Esophagus muscularis mucosa (tissue), 4 donors: Measurements from ENCODE around the gene ATG14. TPM values are rescaled to one million over a fixed set of nuclear protein-coding genes. Genes with fewer than 3 reads are reported as not detected.
"Not testable (repeated sequence)": the region's sequence is repeated elsewhere in the genome, so short reads cannot be mapped to it uniquely, and the experiment has no call there.

ENCODE experiments used
- DNase-seq: peaks from one replicate; pipeline ENCODE4 v3.0.0-alpha.2; 2017; ENCODE audit errors: extremely low spot score
- H3K27ac ChIP-seq, 4 donors: fragments of 200-600 bp; sonication (generic); replicated peaks in 1 of 4; 1 replicate in 3 of 4; 2 replicates in 1 of 4; pipeline ENCODE4 v1.5.1; 2016 to 2019; ENCODE audit warnings: mild to moderate bottlenecking in 1 of 4
- H3K27me3 ChIP-seq, 4 donors: fragments of 200-600 bp; sonication (generic); one replicate each; pipeline versions ENCODE4 v1.5.1 to v1.6.0; 2016 to 2019
- H3K36me3 ChIP-seq, 4 donors: fragments of 200-600 bp; sonication (generic); one replicate each; pipeline ENCODE4 v1.5.1; 2016 to 2019
- H3K4me1 ChIP-seq, 4 donors: fragments of 200-600 bp; sonication (generic); one replicate each; pipeline ENCODE4 v1.5.1; 2016 to 2019
- H3K4me3 ChIP-seq, 4 donors: fragments of 200-600 bp; sonication (generic); 1 replicate in 2 of 4; 2 replicates in 2 of 4; pipeline ENCODE4 v1.5.1; 2016 to 2019; ENCODE audit warnings: mild to moderate bottlenecking in 4 of 4, moderate library complexity in 1 of 4
- H3K9me3 ChIP-seq, 4 donors: fragments of 200-600 bp; sonication (generic); 1 replicate in 3 of 4; 2 replicates in 1 of 4; pipeline ENCODE4 v1.5.1; 2016 to 2019
- CTCF ChIP-seq, 3 experiments: fragments of 200-600 bp in 2 of 3; fragments of 450-650 bp in 1 of 3; sonication (generic) in 2 of 3; IDR thresholded peaks; one replicate each; pipeline ENCODE4 v1.5.1; 2017 to 2019; ENCODE audit warnings: antibody characterized with exemption in 3 of 3, mild to moderate bottlenecking in 2 of 3, moderate library complexity in 1 of 3
- EP300 ChIP-seq: sonication (generic); formaldehyde crosslinking; IDR thresholded peaks from one replicate; pipeline ENCODE4 v1.6.1; 2017; ENCODE audit warnings: antibody characterized with exemption
- POLR2A ChIP-seq: fragments of 450-650 bp; IDR thresholded peaks from one replicate; pipeline ENCODE4 v1.6.1; 2017; ENCODE audit warnings: antibody characterized with exemption, moderate library complexity, mild to moderate bottlenecking, low read depth
- POLR2AphosphoS5 ChIP-seq, 2 donors: sonication (generic); formaldehyde crosslinking; IDR thresholded peaks; one replicate each; pipeline ENCODE4 v1.6.1; 2017; ENCODE audit warnings: antibody characterized with exemption in 2 of 2
- WGBS: methylation state at CpG from one replicate; pipeline ENCODE4 v1.1.5; 2018; 5-methylcytosine and 5-hydroxymethylcytosine counted together
- intact Hi-C: fragments of 100-400 bp; cut with DNase I; formaldehyde crosslinking; loops from one replicate; pipeline ENCODE4 v1.15.1; 2023
- total RNA-seq, 4 donors: library from RNA; depleted of rRNA; stranded (reverse); fragments of >200 nt; gene quantifications; one replicate each; pipeline versions ENCODE4 v1.1.0 to v1.2.1, GENCODE V29; 2016

The ATG14 gene
- total RNA-seq, 4 donors from 2014 or later: 13.2 to 19.5 (median 15.4) TPM

DNA sequence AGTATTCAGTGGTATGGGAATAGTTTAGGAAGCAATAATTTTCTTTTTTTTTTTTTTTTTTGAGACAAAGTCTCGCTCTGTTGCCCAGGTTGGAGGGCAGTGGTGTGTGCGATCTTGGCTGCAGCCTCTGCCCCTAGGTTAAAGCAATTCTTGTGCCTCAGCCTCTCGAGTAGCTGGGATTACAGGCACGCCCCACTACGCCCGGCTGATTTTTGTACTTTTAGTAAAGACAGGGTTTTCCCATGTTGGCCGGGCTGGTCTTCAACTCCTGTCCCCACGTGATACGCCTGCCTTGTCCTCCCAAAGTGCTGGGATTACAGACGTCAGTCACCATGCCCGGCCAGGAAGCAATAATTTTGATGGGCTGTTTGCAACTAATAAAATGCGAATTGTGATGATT lies 62.1 kb downstream of the ATG14 start:
- no peak overlapping the region for H3K4me3 ChIP-seq
- H3K9me3 ChIP-seq: no peaks in the 10 kb centered on the region
- 89% methylated on average over 12 of the region's 12 CpGs for WGBS
- intact Hi-C loops: no loop called here
- peaks cover 8 to 38% (median 26%) of the 10 kb centered on the region in 4 donors for H3K36me3 ChIP-seq
- no peaks in the 10 kb centered on the region for H3K27me3 ChIP-seq
- no peak for TF ChIP-seq POLR2A
- no peak for TF ChIP-seq CTCF (IDR thresholded peaks at IDR 0.05)
- TF ChIP-seq EP300: no peak
- no peak for TF ChIP-seq POLR2AphosphoS5 (IDR thresholded peaks at IDR 0.05)
- peaks cover 7 to 12% (median 8%) of the 10 kb centered on the region in 4 donors for H3K4me1 ChIP-seq
- H3K27ac ChIP-seq: no peak overlapping the region
- no peak for DNase-seq

DNA sequence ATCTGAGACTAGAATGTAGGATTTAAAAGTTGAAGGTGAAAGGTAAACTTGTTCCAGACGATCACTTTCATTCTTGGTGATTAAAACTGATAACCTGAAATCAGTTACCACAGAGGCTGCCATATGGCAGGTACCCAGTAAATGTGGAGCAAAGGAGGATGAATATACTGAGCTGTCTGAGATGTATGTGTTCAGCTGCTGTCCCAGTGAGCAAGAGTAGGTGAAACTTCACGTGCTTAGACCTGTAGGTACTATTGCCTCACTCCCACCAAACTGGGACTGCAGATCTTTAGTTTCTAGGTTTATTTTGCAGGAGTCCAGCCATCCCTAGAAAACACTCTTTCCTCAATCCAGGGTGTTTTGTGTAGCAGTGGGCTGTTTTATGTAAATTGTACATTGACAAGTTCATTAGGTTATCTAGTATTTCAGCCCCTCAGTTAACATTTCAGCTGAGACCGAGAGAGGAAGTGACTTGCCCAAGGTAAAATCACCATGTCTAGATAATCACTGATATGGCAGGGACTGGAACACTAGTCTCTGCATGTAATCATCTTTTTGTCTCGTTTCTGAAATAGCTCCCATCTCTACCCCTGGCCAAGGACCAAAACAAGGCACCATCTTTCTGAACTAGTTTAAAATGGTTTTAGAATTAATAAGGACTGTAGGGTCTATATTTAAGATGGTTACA lies 62.7 kb downstream of the ATG14 start:
- DNase-seq: peak; percentile 34
- Histone ChIP-seq H3K27me3 (no peaks in the 10 kb centered on the region), H3K4me1 (peaks cover 6 to 12% (median 7%) of the 10 kb centered on the region in 4 donors), H3K27ac (no peak overlapping the region), H3K9me3 (no peaks in the 10 kb centered on the region), H3K4me3 (no peak overlapping the region), H3K36me3 (peaks cover 8 to 33% (median 26%) of the 10 kb centered on the region in 4 donors)
- 82% methylated on average over 4 of the region's 4 CpGs for WGBS
- no peak for TF ChIP-seq POLR2A
- intact Hi-C loops: no loop called here

DNA sequence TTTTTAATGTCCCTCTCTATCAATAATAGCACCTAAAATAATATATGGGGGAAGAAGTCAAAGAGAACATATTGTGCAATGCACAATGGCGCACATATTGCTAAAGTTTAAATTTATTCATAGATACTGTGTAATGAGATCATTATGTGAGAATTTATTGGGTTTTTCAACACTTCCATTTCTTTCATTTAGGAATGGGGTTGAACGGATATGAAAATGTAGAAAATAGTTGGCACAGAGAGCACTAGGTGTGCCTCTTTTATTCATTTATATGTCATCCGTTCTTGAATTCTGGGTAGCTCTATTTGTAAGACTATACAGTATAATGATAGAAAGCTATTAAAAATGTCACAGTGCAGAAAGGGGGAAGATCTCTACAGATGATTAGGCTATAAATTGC lies 63.9 kb downstream of the ATG14 start:
- intact Hi-C loops: no loop called here
- 89% methylated on average over 3 of the region's 3 CpGs for WGBS
- peaks cover 6 to 12% (median 7%) of the 10 kb centered on the region in 4 donors for H3K4me1 ChIP-seq
- H3K27ac ChIP-seq: no peak overlapping the region
- peaks cover 8 to 26% (median 25%) of the 10 kb centered on the region in 4 donors for H3K36me3 ChIP-seq
- TF ChIP-seq POLR2A (no peak), EP300 (no peak), POLR2AphosphoS5 (IDR thresholded peaks at IDR 0.05) (no peak), CTCF (IDR thresholded peaks at IDR 0.05) (no peak)
- no peaks in the 10 kb centered on the region for H3K9me3 ChIP-seq
- no peak overlapping the region for H3K4me3 ChIP-seq
- H3K27me3 ChIP-seq: no peaks in the 10 kb centered on the region
- DNase-seq: no peak

- Histone ChIP-seq H3K4me3 (no peak overlapping the region), H3K9me3 (no peaks in the 10 kb centered on the region), H3K27me3 (no peaks in the 10 kb centered on the region), H3K27ac (no peak overlapping the region), H3K36me3 (peaks cover 8 to 18% (median 18%) of the 10 kb centered on the region in 4 donors), H3K4me1 (peaks cover 6 to 12% (median 7%) of the 10 kb centered on the region in 4 donors)
- DNase-seq: no peak
- intact Hi-C loops: no loop called here
- 97% methylated on average over 1 of the region's 1 CpG for WGBS
- TF ChIP-seq CTCF (IDR thresholded peaks at IDR 0.05) (no peak), EP300 (no peak), POLR2AphosphoS5 (IDR thresholded peaks at IDR 0.05) (no peak), POLR2A (no peak)
Observed at GRCh38 chr14:55347040-55347439, 64.6 kb downstream of the ATG14 start.

DNA sequence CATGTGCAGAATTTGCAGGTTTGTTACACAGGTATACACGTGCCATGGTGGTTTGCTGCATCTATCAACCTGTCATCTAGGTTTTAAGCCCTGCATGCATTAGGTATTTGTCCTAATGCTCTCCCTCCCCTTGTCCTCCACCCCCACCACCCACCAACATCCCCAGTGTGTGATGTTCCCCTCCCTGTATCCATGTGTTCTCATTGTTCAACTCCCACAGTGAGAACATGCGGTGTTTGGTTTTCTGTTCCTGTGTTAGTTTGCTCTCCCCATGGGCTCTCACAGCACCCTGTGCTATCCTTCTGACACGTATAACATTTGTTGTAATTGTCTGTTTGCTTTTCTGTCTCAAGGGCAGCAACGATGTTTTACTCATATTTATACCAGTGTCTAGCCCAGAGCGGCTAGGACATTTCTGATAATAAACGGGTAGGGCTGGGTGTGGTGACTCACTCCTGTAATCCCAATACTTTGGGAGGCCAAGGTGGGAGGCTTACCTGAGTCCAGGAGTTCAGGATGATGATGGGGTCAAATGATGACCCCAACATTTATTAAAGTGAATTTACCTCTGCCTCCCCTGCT lies 67.0 kb downstream of the ATG14 start:
- intact Hi-C loops: not testable (repeated sequence)

More for the DNA sequence above, 67.0 kb downstream of the ATG14 start:
- 90% methylated on average over 6 of the region's 6 CpGs for WGBS
- H3K27ac ChIP-seq, H3K27me3 ChIP-seq, H3K9me3 ChIP-seq, DNase-seq, H3K4me3 ChIP-seq, H3K36me3 ChIP-seq: not testable (repeated sequence)
- peaks cover 17 to 22% (median 22%) of the 10 kb centered on the region in 4 donors for H3K4me1 ChIP-seq
